KMS-11 (cell line): ENCODE results near the gene TAMALIN.

Experiments used
- H2AFZ ChIP-seq: fragments of 200-600 bp; sonication (generic); 2 replicates; pipeline ENCODE4 v1.6.1; 2016; ENCODE audit warnings: antibody characterized with exemption, mixed run types, low read depth
- H3K27ac ChIP-seq: fragments of 200-600 bp; sonication (generic); 2 replicates; pipeline ENCODE4 v1.6.1; 2016; ENCODE audit warnings: mild to moderate bottlenecking, mixed run types
- H3K27me3 ChIP-seq: fragments of 200-600 bp; sonication (generic); 2 replicates; pipeline ENCODE4 v1.6.1; 2017; ENCODE audit warnings: mild to moderate bottlenecking, low read depth, mixed run types, moderate library complexity; ENCODE audit not compliant: insufficient read depth
- H3K36me3 ChIP-seq: fragments of 200-600 bp; sonication (generic); 2 replicates; pipeline ENCODE4 v1.6.1; 2017; ENCODE audit warnings: mild to moderate bottlenecking, mixed run types; ENCODE audit not compliant: insufficient read depth
- H3K4me1 ChIP-seq: fragments of 200-600 bp; sonication (generic); 2 replicates; pipeline ENCODE4 v1.6.1; 2016; ENCODE audit warnings: mild to moderate bottlenecking, low read depth, mixed run types; ENCODE audit not compliant: poor library complexity, severe bottlenecking
- H3K4me2 ChIP-seq: fragments of 200-600 bp; sonication (generic); 2 replicates; pipeline ENCODE4 v1.7.0; 2016; ENCODE audit warnings: mild to moderate bottlenecking, mixed run types
- H3K4me3 ChIP-seq: fragments of 200-600 bp; sonication (generic); IDR thresholded peaks from 2 replicates; pipeline ENCODE4 v1.6.1; 2017; ENCODE audit warnings: low read depth, low read length, mixed read lengths; ENCODE audit not compliant: insufficient read depth
- H3K79me2 ChIP-seq: fragments of 200-600 bp; sonication (generic); 2 replicates; pipeline ENCODE4 v1.6.1; 2016; ENCODE audit warnings: low read depth, mixed run types; ENCODE audit not compliant: insufficient read depth
- H3K9ac ChIP-seq: fragments of 200-600 bp; sonication (generic); 2 replicates; pipeline ENCODE4 v1.6.1; 2016; ENCODE audit warnings: mild to moderate bottlenecking, mixed run types
- H4K20me1 ChIP-seq: fragments of 200-600 bp; sonication (generic); 2 replicates; pipeline ENCODE4 v1.6.1; 2016; ENCODE audit warnings: mild to moderate bottlenecking, mixed run types; ENCODE audit not compliant: insufficient read depth
- TF ChIP-seq, protein P1 (sequence below): fragments of 200-600 bp; sonication (generic); conservative IDR thresholded peaks from 2 replicates; pipeline ENCODE4 v1.6.1; 2017; ENCODE audit warnings: low read depth, mild to moderate bottlenecking, antibody characterized with exemption, low read length, moderate library complexity, mixed read lengths

Gene TAMALIN

DNA sequence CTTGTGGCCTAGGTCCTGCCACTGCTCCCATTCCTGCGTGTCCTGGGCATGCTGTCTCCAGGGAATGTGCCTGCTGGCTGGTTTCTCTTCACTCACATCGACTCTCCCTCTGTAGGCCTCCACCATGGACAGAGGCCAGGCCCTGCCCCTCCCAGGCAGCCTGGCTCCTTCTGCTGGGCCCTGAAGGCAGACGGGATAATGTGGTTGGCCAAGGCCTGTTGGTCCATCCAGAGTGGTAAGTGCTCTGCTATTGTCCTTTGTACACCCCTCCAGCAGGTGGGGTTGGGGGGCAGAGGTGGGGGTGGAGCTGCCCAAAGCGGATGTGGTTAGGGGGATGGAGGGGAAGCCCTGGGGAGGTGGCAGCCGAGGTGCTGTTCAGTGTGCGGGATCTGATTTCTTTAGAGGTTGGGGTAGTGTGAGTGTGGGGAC is 35.0 kb downstream of the TAMALIN start:
- no peak overlapping the region for H3K27ac ChIP-seq
- no peaks in the 10 kb centered on the region for H4K20me1 ChIP-seq
- no peak overlapping the region for H3K4me2 ChIP-seq
- no peaks in the 10 kb centered on the region for H3K36me3 ChIP-seq
- no peak overlapping the region for H3K9ac ChIP-seq
- H2AFZ ChIP-seq: no peak overlapping the region
- TF ChIP-seq, protein P1, sequence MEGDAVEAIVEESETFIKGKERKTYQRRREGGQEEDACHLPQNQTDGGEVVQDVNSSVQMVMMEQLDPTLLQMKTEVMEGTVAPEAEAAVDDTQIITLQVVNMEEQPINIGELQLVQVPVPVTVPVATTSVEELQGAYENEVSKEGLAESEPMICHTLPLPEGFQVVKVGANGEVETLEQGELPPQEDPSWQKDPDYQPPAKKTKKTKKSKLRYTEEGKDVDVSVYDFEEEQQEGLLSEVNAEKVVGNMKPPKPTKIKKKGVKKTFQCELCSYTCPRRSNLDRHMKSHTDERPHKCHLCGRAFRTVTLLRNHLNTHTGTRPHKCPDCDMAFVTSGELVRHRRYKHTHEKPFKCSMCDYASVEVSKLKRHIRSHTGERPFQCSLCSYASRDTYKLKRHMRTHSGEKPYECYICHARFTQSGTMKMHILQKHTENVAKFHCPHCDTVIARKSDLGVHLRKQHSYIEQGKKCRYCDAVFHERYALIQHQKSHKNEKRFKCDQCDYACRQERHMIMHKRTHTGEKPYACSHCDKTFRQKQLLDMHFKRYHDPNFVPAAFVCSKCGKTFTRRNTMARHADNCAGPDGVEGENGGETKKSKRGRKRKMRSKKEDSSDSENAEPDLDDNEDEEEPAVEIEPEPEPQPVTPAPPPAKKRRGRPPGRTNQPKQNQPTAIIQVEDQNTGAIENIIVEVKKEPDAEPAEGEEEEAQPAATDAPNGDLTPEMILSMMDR: no peak
- H3K4me1 ChIP-seq: peaks cover 14% of the 10 kb centered on the region
- no peaks in the 10 kb centered on the region for H3K27me3 ChIP-seq
- H3K4me3 ChIP-seq: no peak overlapping the region
- no peaks in the 10 kb centered on the region for H3K79me2 ChIP-seq

DNA sequence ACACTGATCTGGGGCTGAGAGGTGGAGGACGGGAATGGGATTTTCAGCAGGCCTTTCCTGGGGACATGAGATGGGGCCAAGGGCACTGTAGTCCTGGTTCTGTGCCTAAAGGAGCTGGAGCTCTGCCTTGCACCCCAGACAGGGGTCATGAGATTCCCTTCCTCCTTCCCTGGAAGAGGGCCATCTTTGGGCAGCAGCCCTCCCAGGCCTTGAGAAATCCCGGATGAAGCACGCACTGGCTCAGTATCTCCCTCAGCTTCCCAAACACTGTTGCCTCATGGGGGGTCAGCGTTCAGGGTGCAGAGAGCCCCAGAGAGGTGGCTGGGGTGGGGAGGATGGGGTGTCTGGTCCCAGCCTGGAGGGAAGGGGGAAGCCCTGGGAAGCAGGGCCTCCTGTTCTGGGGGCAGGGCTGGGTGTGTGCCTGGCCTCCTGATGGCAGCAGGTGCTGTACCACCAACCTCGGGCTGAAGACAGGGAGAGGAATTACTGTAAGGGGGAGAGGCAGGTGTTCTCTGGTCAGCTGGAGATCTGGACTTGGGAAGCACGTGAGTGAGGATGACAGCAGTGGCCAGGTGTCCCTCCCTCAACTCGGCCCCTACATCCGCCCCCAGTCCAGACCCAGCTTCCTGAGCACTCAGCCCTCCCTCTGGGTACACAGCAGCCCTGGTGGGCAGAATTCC is 36.1 kb downstream of the TAMALIN start:
- no peak overlapping the region for H3K9ac ChIP-seq
- no peak overlapping the region for H3K27ac ChIP-seq
- H3K4me3 ChIP-seq: no peak overlapping the region
- H3K4me1 ChIP-seq: peaks cover 14% of the 10 kb centered on the region
- H4K20me1 ChIP-seq: no peaks in the 10 kb centered on the region
- no peak overlapping the region for H2AFZ ChIP-seq
- no peaks in the 10 kb centered on the region for H3K79me2 ChIP-seq
- TF ChIP-seq, protein P1: no peak
- no peaks in the 10 kb centered on the region for H3K36me3 ChIP-seq
- H3K4me2 ChIP-seq: no peak overlapping the region
- no peaks in the 10 kb centered on the region for H3K27me3 ChIP-seq

DNA sequence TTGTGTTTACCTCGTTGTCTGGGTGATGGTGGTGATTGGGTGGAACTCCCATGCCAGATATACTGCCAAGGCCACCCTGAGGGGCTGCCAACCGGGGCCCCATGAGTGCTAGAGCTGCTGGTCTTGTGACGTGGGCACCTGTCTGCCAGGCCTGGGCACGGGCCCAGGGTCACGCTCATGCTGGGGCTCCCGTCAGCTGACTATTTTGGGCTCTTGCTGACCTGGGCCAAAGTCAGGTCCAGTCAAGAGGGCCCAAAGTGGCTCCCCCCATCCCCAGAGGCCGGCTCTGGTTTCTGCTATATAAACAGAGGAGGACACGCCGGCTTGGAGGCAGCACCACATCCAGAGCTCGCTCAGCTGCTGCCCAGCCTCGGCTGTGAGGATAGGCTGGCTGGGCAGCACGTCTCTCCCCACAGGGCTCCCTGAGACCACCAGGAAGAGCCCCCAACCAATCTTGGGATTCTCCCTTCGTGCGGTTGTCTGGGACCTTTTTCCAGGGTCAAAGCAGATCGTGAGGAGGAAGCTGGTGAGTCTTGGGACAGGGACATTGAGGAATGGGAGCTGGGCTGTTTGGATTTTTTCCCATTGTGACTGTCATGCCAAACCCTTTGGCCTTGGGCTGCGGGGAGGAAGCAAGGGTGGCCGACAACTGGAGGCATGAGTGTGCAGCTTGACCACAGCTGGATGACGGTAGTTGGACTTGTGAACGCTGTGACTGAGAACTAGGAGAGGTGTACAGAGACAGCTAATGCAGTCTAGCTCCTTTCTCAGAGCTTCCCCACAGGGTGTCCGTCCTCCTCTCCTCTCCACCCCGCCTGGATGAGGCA is 36.9 kb downstream of the TAMALIN start:
- no peak overlapping the region for H3K4me3 ChIP-seq
- H3K4me1 ChIP-seq: peaks cover 7% of the 10 kb centered on the region
- H3K4me2 ChIP-seq: no peak overlapping the region
- no peaks in the 10 kb centered on the region for H3K36me3 ChIP-seq
- H3K9ac ChIP-seq: no peak overlapping the region
- H3K27me3 ChIP-seq: no peaks in the 10 kb centered on the region
- TF ChIP-seq, protein P1: no peak
- H3K79me2 ChIP-seq: no peaks in the 10 kb centered on the region
- no peak overlapping the region for H3K27ac ChIP-seq
- no peaks in the 10 kb centered on the region for H4K20me1 ChIP-seq
- H2AFZ ChIP-seq: no peak overlapping the region

DNA sequence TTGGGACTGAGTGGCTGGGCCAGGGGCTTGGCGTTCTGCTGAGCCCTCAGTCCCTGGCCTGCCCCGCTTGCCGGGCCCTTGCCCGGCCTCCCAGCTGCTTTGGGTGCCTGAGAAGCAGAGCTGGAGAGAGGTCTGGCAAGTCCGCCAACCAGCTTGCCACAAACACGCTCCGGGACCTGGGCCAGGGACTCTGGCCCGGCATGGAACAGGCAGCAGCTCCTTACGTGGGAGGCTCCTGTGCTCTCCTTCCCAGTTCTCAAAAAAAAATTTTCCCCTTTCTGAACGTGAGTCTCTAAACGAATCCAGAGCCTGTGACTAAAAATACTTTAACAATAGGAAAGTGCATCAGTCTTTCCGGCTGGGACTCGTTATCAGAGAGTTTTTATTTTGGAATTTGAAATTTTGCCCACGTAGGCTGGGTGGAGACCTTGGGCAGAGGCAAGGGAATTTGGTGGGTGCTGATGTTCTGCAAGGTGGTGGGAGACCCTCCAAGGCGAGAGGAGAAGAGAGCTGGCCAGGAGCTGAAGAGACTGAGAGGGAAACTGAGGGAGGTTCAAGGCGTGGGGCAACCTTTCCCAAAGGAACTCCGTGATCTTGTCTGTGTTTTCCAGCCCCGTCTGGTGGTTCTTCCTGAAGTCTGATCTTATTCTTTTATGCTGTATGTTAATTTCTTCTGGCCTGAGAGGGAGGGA is 37.7 kb downstream of the TAMALIN start:
- Histone ChIP-seq H3K79me2 (no peaks in the 10 kb centered on the region), H3K4me2 (no peak overlapping the region), H2AFZ (no peak overlapping the region), H3K9ac (no peak overlapping the region), H3K4me3 (no peak overlapping the region), H3K27me3 (no peaks in the 10 kb centered on the region), H4K20me1 (no peaks in the 10 kb centered on the region), H3K4me1 (peaks cover 6% of the 10 kb centered on the region), H3K27ac (no peak overlapping the region), H3K36me3 (no peaks in the 10 kb centered on the region)
- TF ChIP-seq, protein P1: no peak
